HG02973 (cell line): ENCODE data around the gene KRTAP19-3.
"Not testable (repeated sequence)": the region's sequence is repeated elsewhere in the genome, so short reads cannot be mapped to it uniquely, and the experiment has no call there.

Experiments used
- ATAC-seq: cut with Tn5 transposase; IDR thresholded peaks from one replicate; pipeline ENCODE4 v1.9.1; 2021; ENCODE audit warnings: moderate library complexity; ENCODE audit not compliant: unreplicated experiment

KRTAP19-3 gene

DNA sequence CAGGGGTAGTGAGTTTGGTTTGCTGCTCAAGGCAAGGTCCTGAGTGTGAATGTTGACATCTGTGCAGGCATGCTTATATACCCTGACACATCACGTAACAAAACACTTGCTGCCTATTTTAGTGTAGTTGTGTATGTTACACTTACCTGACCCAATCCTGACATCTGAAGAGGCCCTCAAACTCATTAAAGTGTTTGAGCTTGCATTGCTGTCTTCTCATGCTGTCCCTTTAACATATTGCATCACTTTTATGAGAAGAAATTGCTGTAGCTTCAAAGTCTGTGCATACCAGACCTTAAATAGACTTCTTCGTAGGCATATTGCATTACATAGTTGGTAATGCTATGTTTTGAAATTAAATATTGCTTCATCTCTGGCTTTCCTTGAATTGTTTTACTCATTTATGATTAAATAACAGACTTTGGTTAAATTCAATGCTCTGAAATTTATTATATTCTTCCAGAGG lies at the start of gene KRTAP19-3:
Gene KRTAP19-3 (minus strand): TSS at position 51 of the 466 bp plus-strand sequence. CDS start 56 bp downstream, outside the sequence.
- ATAC-seq = no peak

DNA sequence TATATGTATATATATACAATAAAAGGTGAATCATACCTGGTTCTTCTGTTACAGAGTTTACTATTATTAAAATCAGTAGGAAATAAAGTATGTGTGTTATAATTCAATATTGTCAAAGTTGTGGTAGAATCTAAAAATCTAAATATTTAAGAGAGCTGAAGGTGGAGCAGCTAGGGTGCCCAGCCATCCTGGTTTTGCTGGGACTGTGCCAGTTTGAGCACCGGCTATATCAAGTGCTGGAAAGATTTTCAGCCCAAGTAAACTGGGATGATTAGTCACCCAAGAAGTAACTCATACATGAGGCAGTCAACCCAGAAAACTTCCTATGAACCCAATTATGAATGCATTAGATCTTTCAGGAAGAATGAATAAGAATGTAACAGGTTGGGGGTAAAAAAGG lies 27.1 kb upstream of the KRTAP19-3 start:
- no peak for ATAC-seq

DNA sequence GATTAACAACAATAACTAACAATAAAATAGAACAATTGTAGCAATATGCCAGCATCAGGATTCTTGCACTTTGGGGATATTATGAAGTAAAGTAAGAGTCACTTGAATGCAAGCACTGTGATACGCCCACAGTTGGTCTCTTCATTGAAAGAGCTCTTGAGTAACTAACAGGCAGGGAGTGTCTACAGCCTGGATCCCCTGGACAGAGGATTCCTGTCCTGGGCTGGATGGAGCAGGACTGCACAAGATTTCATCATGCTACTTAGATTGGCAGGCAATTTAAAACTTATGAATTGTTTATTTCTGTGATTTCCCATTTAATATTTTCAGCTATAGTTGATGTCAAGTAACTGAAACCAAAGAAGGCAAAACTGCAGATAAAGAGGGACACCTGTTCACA lies 23.9 kb upstream of the KRTAP19-3 start:
- ATAC-seq = no peak

DNA sequence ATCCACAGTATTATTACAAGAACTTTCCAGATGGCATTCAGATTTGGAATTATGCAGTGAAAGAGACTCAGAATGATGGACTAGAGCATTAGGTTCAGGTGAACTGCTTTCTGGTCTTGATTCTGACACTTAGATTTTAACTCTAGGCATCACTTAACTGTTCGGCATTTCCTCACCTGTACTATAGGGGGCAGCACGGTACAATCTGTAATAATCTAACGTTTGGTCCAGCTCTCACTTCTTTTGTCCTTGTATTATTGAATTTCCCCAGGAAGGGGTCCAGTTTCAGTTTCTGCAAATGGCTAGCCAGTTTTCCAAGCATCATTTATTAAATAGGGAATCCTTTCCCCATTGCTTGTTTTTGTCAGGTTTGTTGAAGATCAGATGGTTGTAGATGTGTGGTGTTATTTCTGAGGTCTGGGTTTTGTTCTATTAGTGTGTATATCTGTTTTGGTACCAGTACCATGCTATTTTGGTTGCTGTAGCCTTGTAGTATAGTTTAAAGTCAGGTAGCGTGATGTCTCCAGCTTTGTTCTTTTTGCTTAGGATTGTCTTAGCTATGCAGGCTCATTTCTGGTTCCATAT lies 13.9 kb upstream of the KRTAP19-3 start:
- ATAC-seq = not testable (repeated sequence)

DNA sequence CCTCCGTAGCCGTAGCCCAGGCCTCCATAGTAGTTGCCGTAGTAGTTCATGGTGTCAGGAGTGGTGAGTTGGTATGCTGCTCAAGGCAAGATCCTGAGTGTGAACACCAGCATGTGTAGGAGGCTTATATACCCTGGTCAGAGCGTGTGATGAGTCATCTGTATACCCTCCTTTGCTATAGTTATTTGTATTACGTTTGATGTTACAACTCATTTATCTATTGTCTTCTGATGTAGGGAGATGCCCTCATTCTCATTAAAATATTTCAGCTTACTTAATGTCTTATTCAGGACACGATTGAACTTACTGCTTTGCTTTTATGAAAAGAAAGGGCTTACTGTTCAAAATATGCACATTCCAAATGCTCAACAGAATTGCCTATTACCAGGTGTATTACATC lies 10.2 kb upstream of the KRTAP19-3 start, which contains the start of gene KRTAP19-5:
Gene KRTAP19-5 (minus strand): TSS at position 101 of the 400 bp plus-strand sequence. CDS start 51 bp downstream, at position 50.
- no peak for ATAC-seq

DNA sequence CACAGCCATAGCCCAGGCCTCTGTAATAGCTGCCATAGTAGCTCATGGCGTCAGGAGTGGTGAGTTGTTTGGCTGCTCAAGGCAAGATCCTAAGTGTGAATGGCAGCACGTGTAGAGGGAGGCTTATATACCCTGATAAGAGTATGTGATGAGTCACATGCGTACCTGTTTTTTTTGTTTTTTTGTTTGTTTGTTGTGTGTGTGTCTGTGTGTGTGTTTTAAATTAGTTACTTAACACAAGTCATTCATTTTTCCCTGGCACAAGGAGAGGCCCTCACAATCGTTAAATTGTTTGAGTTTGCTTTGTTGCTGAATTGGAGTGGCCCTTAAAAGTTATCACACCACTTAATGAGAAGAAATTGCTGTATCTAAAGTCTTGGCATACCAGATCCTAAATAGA lies 5.3 kb upstream of the KRTAP19-3 start, which contains the start of gene KRTAP19-4:
Gene KRTAP19-4 (minus strand): TSS at position 101 of the 400 bp plus-strand sequence. CDS start 55 bp downstream, at position 46.
- no peak for ATAC-seq

DNA sequence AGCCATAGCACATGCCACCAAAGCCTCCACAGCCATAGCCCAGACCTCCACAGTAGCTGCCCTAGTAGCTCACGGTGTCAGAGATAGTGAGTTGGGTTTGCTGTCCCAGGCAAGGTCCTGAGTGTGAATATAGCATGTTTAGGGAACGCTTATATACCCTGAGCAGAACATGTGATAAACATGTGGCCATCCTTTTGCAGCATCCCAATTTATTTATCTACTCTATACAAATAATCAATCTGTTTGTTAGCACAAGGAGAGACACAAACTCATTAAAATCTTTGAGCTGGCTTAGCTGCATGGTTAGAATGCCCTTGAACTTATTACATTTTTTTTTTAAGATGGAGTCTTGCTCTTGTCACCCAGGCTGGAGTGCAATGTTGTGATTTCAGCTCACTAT lies 4.5 kb downstream of the KRTAP19-3 start, which contains the start of gene KRTAP19-2:
Gene KRTAP19-2 (minus strand): TSS at position 101 of the 400 bp plus-strand sequence. CDS start 88 bp downstream, at position 13.
- no peak for ATAC-seq

DNA sequence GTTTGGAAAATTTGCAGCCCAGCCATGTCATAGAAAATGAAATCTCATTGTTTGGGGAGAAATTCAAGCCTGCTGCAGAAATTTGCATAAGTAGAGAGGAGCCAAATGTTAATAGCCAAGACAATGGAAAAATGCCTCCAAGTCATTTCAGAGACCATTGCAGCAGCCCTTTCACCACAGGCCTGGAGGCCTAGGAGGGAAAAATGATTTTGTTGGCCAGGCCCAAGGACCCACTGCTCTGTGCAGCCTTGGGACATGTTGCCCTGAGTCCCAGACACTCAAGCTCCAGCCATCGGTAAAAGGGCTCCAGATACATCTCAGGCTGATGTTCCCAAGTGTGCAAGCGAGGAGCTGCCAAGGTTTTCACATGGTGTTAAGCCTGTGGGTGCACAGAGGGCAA lies 5.6 kb downstream of the KRTAP19-3 start:
- no peak for ATAC-seq

DNA sequence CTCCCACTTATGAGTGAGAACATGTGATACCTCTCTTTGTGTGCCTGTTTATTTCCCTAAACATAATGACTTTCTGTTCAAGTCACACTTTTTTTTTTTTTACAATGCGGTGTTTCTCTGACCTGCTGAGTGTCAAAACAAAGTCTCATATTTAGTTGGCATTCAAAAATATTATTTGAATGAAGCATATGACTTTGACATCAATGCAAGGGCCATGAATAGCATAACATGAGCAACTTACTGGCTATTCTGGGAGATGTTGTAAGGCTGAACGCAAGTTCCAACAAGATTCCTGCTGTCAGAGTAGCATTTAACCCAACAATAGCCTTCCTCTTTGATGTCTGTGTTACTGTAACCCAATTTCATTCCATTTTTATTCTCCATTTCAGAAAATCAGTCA lies 9.7 kb downstream of the KRTAP19-3 start:
- no peak for ATAC-seq

DNA sequence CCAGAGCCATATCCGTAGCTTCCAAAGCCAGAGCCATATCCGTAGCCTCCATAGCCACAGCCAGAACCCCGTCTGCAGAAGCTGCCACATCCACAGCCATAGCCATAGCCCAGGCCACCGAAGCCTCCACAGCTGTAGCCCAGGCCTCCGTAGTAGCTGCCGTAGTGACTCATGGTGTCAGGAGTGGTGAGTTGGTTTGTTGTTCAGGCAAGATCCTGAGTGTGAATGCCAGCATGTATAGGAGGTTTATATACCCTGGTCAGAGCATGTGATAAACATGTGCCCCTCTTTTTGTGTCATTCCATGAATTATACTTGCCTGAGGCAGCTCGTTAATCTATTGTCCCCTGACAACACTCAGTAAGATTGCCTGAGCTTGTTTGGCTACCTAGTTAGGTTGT lies 11.7 kb downstream of the KRTAP19-3 start, which contains the start of gene KRTAP19-1:
Gene KRTAP19-1 (minus strand): TSS at position 223 of the 400 bp plus-strand sequence. CDS start 50 bp downstream, at position 173.
- ATAC-seq = no peak

DNA sequence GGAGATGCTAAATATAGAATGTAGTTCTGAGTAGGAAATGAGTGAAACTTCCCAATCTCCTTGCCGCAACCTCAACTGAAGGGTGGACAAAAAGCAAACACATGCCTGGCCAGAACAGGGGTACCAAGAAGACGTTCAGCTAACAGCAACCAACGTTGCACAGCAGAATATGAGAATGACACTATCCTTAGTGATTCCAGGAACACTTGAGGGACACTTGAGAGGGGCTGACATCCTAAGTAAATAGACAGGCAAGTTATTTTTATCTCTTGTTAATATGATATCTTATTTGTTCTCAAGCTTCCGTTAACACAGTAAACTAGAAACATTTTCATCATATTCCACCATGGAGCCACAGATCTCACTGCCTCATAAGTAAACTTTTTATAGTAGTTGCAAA lies 12.6 kb downstream of the KRTAP19-3 start:
- ATAC-seq = no peak

DNA sequence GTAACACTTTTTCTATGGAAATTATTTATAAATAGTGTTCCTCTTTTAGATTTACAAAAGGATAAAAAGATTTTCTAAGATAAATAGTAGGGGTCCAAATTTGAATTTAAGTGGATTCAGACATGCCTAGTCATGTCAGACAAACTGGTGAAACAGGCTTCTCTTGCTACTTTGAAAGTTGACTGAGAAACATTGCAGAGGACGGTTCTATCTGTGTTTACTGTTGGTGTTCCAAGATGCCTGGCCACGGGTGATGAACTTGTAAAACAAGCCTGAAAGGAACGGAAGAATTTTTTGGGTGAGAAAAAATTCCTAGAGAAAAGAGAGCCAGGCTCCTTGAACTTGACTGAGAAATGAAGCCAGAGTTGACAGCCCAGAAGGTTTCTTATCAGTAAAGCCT lies 13.8 kb downstream of the KRTAP19-3 start:
- no peak for ATAC-seq

DNA sequence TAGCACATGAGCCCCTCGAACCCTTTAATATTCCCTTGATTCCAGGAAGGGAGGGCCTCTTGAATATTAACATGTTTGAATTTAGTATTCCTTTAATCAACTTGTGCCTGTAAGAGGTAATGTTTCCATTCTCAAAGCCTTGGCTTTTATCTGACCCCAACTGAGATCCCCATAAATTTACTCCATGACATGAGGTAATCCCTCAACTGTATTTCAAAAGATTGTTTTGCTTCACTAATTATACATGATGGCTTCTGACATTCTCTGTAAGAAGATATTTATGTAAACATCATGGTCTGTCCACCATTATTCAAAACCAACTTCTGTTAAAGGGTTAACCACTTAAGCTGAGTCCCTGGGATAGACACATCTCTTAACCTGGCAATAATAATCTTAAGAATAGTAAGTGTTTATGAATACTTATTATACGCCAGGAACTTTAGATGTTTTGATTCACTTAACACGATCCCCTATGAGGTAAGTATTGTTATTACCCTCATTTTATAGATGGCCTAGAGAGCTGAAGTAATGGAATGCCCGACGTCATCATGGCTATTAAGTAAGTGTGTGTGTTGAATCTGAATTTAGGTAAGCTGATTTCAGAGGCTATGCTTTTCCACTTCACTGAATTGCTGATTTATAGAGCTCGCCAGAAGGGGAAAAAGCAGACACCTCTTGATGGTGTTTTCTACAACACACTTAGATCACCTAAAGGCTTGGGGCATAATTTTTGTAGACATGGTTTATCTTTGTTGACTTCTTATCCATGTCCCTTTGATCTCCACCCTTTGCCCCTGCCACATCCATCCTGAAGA lies 22.7 kb downstream of the KRTAP19-3 start:
- no peak for ATAC-seq

DNA sequence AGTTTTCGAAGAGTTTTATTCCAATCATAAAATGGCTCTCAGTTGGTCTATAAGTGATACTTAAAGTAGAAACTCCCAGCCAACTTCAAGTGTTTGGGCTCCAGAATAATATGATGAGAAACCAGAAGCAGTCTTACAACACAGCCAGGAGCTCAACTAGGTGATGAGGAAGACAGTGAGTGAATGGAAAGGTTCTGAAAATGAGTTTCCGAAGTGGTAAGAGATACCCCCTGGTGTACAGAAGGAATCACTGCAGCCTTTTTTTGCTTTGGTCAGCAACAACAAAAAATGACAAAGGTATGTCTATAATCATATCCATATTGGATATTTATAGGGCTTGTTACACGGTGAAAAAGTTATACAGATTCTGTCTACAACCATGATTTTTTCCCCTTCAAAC lies 28.1 kb downstream of the KRTAP19-3 start:
- no peak for ATAC-seq

DNA sequence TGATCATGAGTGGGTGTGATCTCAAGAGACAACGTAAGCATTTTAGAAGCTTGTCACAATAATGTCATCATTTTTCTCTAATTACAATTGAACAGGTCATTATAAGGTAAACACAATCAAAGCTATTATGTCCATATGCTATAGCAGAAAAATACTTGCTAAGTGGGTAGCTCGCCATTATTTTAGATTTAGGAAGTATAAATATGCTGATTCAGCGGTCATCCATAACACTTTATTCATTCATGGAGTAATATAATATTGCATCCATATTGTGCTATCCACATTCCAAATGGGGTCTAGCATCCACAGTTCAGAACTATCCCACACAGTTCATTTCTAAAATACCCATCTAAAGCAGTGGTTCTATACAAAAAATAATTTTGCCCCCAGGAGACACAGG lies 43.3 kb downstream of the KRTAP19-3 start:
- ATAC-seq = no peak

DNA sequence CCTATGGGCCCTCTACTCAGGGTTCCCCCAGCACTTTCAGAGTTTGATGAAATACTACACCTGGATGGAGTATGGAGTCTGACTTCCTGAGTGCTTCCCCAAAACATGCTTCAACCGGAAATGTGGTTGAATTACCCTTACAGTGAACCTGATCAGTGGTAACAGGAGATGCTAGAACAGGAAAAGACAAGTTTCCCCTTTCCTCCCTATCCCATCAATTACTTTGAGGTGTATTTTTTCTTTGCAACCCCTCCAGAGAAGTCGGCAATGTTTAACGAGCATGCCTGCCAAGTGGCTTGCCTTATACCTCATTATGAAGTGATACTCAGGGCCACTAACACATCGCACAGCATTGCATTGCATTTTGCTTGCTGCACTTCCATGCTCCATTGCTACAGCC lies 44.8 kb downstream of the KRTAP19-3 start:
- ATAC-seq = no peak

DNA sequence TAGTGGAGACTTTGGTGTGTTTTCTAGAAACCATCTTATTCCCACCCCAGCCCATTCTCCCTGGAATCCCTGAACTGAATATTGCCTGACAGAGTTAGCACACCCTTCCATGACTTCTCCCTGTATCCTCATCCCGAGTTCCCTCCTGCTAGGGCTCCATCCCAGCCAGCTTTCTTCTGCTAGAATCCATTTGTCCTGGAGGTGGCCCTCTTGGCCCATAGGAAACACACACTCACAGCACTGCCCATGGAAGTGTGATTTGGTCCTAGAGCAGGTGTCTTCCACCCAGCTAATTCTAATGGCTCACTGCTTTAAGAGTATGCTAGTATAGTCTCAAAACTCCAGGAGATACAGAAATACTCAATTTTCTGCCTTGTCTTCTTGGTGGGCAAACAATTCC lies 47.6 kb downstream of the KRTAP19-3 start:
- no peak for ATAC-seq

DNA sequence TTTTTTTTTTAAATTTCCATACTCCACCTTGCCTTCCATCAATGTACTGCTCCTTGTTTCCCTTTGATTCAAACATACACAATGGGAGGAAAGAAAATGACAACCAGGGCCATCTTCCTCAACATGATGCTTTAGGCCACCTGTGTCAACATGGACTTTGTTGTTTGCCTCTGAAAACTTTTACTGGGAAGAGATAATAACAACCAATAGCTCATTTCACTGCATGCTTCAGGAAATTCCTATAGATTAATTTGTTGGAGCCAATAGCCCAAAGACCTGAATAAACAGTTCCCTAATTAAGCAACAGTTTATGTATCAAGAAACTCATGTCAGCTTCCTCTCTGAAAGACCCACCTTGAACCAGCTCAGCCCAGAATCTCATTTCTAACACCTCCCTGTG lies 48.6 kb downstream of the KRTAP19-3 start:
- ATAC-seq = no peak
